Natural killer cell (primary cell): ENCODE measurements around the gene EEF1AKMT1. TPM values are rescaled to one million over a fixed set of nuclear protein-coding genes. Genes with fewer than 3 reads are reported as not detected.

Experiments used
- ATAC-seq, 3 donors: fragments of 150-1000 bp in 2 of 3; fragments of 200-7000 bp in 1 of 3; cut with Tn5 transposase; 1 replicate in 1 of 3; 2 replicates in 2 of 3; pipeline ENCODE4 v1.10.0; 2021; ENCODE audit warnings: mild to moderate bottlenecking in 2 of 3, moderate library complexity in 2 of 3
- DNase-seq, 2 donors: peaks; one replicate each; pipeline versions ENCODE4 v3.0.0 to v3.0.0-alpha.2; 2013 to 2021; ENCODE audit warnings: mixed read lengths in 1 of 2
- H3K27ac ChIP-seq: one replicate; pipeline ENCODE4 v1.5.1; 2013; ENCODE audit warnings: mild to moderate bottlenecking, low read length
- H3K27me3 ChIP-seq: one replicate; pipeline ENCODE4 v1.6.1; 2013; ENCODE audit warnings: low read length; ENCODE audit not compliant: control insufficient read depth, insufficient read depth
- H3K36me3 ChIP-seq: one replicate; pipeline ENCODE4 v1.6.1; 2013; ENCODE audit warnings: low read length; ENCODE audit not compliant: control insufficient read depth, insufficient read depth
- H3K4me1 ChIP-seq: one replicate; pipeline ENCODE4 v1.6.1; 2013; ENCODE audit warnings: low read length; ENCODE audit not compliant: control insufficient read depth, insufficient read depth
- H3K4me3 ChIP-seq: one replicate; pipeline ENCODE4 v1.5.1; 2013; ENCODE audit warnings: low read length
- H3K9me3 ChIP-seq: one replicate; pipeline ENCODE4 v1.6.1; 2013; ENCODE audit warnings: low read length; ENCODE audit not compliant: control insufficient read depth, insufficient read depth
- H3K27ac Mint-ChIP-seq, 2 donors: one replicate each; pipeline ENCODE4 v1.8.0; 2022; ENCODE audit warnings: mild to moderate bottlenecking in 2 of 2, mixed read lengths in 2 of 2, moderate library complexity in 1 of 2
- H3K27me3 Mint-ChIP-seq, 2 donors: one replicate each; pipeline ENCODE4 v1.8.0; 2022; ENCODE audit warnings: low read depth in 2 of 2, mixed read lengths in 2 of 2
- H3K36me3 Mint-ChIP-seq: one replicate; pipeline ENCODE4 v1.8.0; 2022; ENCODE audit warnings: mixed read lengths
- H3K4me1 Mint-ChIP-seq, 2 donors: one replicate each; pipeline ENCODE4 v1.8.0; 2022; ENCODE audit warnings: mixed read lengths in 2 of 2
- H3K4me3 Mint-ChIP-seq: one replicate; pipeline ENCODE4 v1.8.0; 2022; ENCODE audit warnings: mild to moderate bottlenecking, moderate library complexity, mixed read lengths
- H3K9me3 Mint-ChIP-seq, 2 donors: one replicate each; pipeline ENCODE4 v1.8.0; 2022; ENCODE audit warnings: mixed read lengths in 2 of 2
- WGBS: methylation state at CpG from one replicate; pipeline ENCODE4 v1.1.7; 2013; ENCODE audit warnings: missing lambda C conversion rate; ENCODE audit not compliant: insufficient coverage; 5-methylcytosine and 5-hydroxymethylcytosine counted together
- intact Hi-C: fragments of 100-400 bp; cut with micrococcal nuclease; formaldehyde crosslinking; loops from one replicate; pipeline ENCODE4 v1.14.2; 2022
- total RNA-seq, 4 donors: library from RNA; stranded (reverse); fragments of 120-200 nt in 1 of 4; gene quantifications; one replicate each; pipeline versions ENCODE4 v1.2.3 to v1.2.4, GENCODE V29; 2013 to 2022
- TF ChIP-seq, protein P1 (sequence below): fragments of 200-600 bp; IDR thresholded peaks from one replicate; pipeline ENCODE4 v1.8.0; 2022; ENCODE audit warnings: antibody characterized with exemption

The EEF1AKMT1 gene
- total RNA-seq, 3 donors from 2014 or later (not counting 1 experiment from before 2014, with no cell fraction given) = 3.8 to 5.1 (median 4.6) TPM

DNA sequence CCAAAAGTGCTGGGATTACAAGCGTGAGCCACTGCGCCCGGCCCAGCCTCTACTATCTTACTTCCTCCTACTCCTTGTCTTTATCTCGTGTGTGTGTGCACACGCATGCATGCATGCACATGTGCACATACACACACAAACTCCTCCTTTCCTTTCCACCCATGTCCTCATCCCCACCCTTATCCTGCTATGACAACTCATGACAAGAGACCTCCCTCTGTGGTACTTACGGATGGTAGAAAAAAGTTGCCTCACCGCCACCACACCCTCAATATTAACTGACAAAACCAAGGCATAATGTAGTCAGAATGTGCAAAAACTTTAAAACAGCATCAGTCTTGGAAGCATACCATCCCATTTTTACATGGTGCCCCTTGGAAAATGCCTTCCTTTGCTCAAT lies 15.9 kb upstream of the EEF1AKMT1 start:
- no peak overlapping the region for H3K4me3 Mint-ChIP-seq
- DNase-seq (no peak), ATAC-seq (no peak)
- peaks cover 7% of the 10 kb centered on the region for H3K36me3 Mint-ChIP-seq
- H3K36me3 ChIP-seq = peaks cover 23% of the 10 kb centered on the region
- H3K27ac ChIP-seq = no peak overlapping the region
- 98% methylated on average over 7 of the region's 7 CpGs for WGBS
- no peaks in the 10 kb centered on the region for H3K27me3 Mint-ChIP-seq
- H3K27me3 ChIP-seq = no peaks in the 10 kb centered on the region
- intact Hi-C loops = no loop called here
- no peaks in the 10 kb centered on the region for H3K9me3 ChIP-seq
- no peaks in the 10 kb centered on the region for H3K9me3 Mint-ChIP-seq
- H3K4me1 ChIP-seq = no peaks in the 10 kb centered on the region
- H3K4me1 Mint-ChIP-seq = no peaks in the 10 kb centered on the region
- TF ChIP-seq, protein P1, sequence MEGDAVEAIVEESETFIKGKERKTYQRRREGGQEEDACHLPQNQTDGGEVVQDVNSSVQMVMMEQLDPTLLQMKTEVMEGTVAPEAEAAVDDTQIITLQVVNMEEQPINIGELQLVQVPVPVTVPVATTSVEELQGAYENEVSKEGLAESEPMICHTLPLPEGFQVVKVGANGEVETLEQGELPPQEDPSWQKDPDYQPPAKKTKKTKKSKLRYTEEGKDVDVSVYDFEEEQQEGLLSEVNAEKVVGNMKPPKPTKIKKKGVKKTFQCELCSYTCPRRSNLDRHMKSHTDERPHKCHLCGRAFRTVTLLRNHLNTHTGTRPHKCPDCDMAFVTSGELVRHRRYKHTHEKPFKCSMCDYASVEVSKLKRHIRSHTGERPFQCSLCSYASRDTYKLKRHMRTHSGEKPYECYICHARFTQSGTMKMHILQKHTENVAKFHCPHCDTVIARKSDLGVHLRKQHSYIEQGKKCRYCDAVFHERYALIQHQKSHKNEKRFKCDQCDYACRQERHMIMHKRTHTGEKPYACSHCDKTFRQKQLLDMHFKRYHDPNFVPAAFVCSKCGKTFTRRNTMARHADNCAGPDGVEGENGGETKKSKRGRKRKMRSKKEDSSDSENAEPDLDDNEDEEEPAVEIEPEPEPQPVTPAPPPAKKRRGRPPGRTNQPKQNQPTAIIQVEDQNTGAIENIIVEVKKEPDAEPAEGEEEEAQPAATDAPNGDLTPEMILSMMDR = no peak
- no peak overlapping the region for H3K4me3 ChIP-seq
- no peak overlapping the region for H3K27ac Mint-ChIP-seq

DNA sequence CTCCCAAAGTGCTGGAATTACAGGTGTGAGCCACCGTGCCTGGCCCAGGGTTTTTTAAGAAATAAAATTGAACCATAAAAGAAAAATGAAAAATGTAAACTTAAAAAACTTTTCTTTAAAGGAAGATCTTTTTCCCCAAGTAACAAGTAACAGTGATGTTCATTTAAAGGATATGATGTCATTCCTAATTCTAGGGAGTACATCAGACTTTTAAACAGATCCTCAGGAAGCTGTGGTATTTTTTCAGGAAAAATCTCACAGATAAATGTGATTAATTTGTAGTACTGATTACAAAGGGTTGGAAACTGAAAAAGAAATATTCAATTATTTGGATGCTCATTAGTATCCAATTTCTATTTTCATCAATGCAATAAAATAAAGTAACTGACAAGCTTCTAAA lies 14.6 kb upstream of the EEF1AKMT1 start:
- Mint-ChIP-seq H3K27ac (no peak overlapping the region), H3K27me3 (no peaks in the 10 kb centered on the region), H3K36me3 (peaks cover 7% of the 10 kb centered on the region), H3K4me3 (no peak overlapping the region), H3K9me3 (no peaks in the 10 kb centered on the region), H3K4me1 (no peaks in the 10 kb centered on the region)
- no peak overlapping the region for H3K4me3 ChIP-seq
- peaks cover 26% of the 10 kb centered on the region for H3K36me3 ChIP-seq
- H3K27ac ChIP-seq = no peak overlapping the region
- no peaks in the 10 kb centered on the region for H3K9me3 ChIP-seq
- DNase-seq (no peak), ATAC-seq (no peak)
- H3K27me3 ChIP-seq = no peaks in the 10 kb centered on the region
- no CpG with 5 or more reads among the region's 1 CpG for WGBS
- intact Hi-C loops = no loop called here
- no peaks in the 10 kb centered on the region for H3K4me1 ChIP-seq
- TF ChIP-seq, protein P1 = no peak

GRCh38 chr13:20787180-20787579 lies 13.4 kb upstream of the EEF1AKMT1 start:
- no peak for ATAC-seq
- Histone ChIP-seq H3K27me3 (no peaks in the 10 kb centered on the region), H3K36me3 (peaks cover 31% of the 10 kb centered on the region), H3K27ac (no peak overlapping the region), H3K9me3 (no peaks in the 10 kb centered on the region), H3K4me3 (no peak overlapping the region), H3K4me1 (no peaks in the 10 kb centered on the region)
- 83% methylated on average over 5 of the region's 5 CpGs for WGBS
- H3K27me3 Mint-ChIP-seq = no peaks in the 10 kb centered on the region
- no peak overlapping the region for H3K4me3 Mint-ChIP-seq
- no peak for DNase-seq
- H3K4me1 Mint-ChIP-seq = no peaks in the 10 kb centered on the region
- peaks cover 13% of the 10 kb centered on the region for H3K36me3 Mint-ChIP-seq
- intact Hi-C loops = no loop called here
- no peak overlapping the region for H3K27ac Mint-ChIP-seq
- TF ChIP-seq, protein P1 = no peak
- no peaks in the 10 kb centered on the region for H3K9me3 Mint-ChIP-seq

GRCh38 chr13:20782116-20782708 lies 8.5 kb upstream of the EEF1AKMT1 start:
- ATAC-seq = no peak
- intact Hi-C loops = no loop called here
- no peaks in the 10 kb centered on the region for H3K4me1 ChIP-seq
- H3K4me3 Mint-ChIP-seq = no peak overlapping the region
- DNase-seq = no peak
- H3K27me3 Mint-ChIP-seq = no peaks in the 10 kb centered on the region
- no peaks in the 10 kb centered on the region for H3K9me3 Mint-ChIP-seq
- no peaks in the 10 kb centered on the region for H3K27me3 ChIP-seq
- H3K27ac ChIP-seq = no peak overlapping the region
- TF ChIP-seq, protein P1 = no peak
- H3K4me3 ChIP-seq = no peak overlapping the region
- H3K36me3 ChIP-seq = peaks cover 22% of the 10 kb centered on the region
- H3K9me3 ChIP-seq = no peaks in the 10 kb centered on the region
- H3K4me1 Mint-ChIP-seq = no peaks in the 10 kb centered on the region
- peaks cover 10% of the 10 kb centered on the region for H3K36me3 Mint-ChIP-seq
- H3K27ac Mint-ChIP-seq = no peak overlapping the region
- WGBS = 84% methylated on average over 3 of the region's 3 CpGs
